ENCODE measurements around the gene RYR3.

RYR3 gene

GRCh38 chr15:33293713-33294334 is 16.9 kb upstream of the RYR3 start:
- no peaks in the 10 kb centered on the region for H3K36me3 ChIP-seq (replicated peaks; ENCODE audit: insufficient read depth, low read length)
- H3K9me2 ChIP-seq (replicated peaks; ENCODE audit: insufficient read depth, low read length), result no peaks in the 10 kb centered on the region
- no peaks in the 10 kb centered on the region for H3K9me3 ChIP-seq (replicated peaks; ENCODE audit: insufficient read depth, low read length)
- H3K4me2 ChIP-seq (ENCODE audit: low read depth, low read length), result no peak overlapping the region
- H3K9ac ChIP-seq (ENCODE audit: low read length), result no peak overlapping the region
- no peaks in the 10 kb centered on the region for H3K79me2 ChIP-seq (ENCODE audit: low read length)
- no peak for DNase-seq
- TF ChIP-seq EZH2 (optimal IDR thresholded peaks at IDR 0.05; ENCODE audit: low read depth, low read length) (no peak), EZH2phosphoT487 (IDR thresholded peaks at IDR 0.05; ENCODE audit: low read length) (no peak), CTCF (IDR thresholded peaks at IDR 0.05; ENCODE audit: low read length) (no peak)
- no peaks in the 10 kb centered on the region for H4K20me1 ChIP-seq (ENCODE audit: insufficient read depth, low read length)
- H3K4me1 ChIP-seq (ENCODE audit: low read length), result no peaks in the 10 kb centered on the region
- H3K27ac ChIP-seq (ENCODE audit: low read length), result no peak overlapping the region
- no peaks in the 10 kb centered on the region for H3F3A ChIP-seq (ENCODE audit: insufficient read depth, low read length)
- H3K4me3 ChIP-seq (ENCODE audit: low read length), result no peak overlapping the region
- H2AFZ ChIP-seq (ENCODE audit: low read length), result no peak overlapping the region
- no peaks in the 10 kb centered on the region for H3K27me3 ChIP-seq (replicated peaks; ENCODE audit: insufficient read depth, low read length)

- no peak for DNase-seq
- H3K4me1 ChIP-seq (ENCODE audit: low read length), result no peaks in the 10 kb centered on the region
- no peaks in the 10 kb centered on the region for H4K20me1 ChIP-seq (ENCODE audit: insufficient read depth, low read length)
- H3K36me3 ChIP-seq (replicated peaks; ENCODE audit: insufficient read depth, low read length), result no peaks in the 10 kb centered on the region
- no peak for TF ChIP-seq EZH2phosphoT487 (IDR thresholded peaks at IDR 0.05; ENCODE audit: low read length)
- no peak for TF ChIP-seq CTCF (IDR thresholded peaks at IDR 0.05; ENCODE audit: low read length)
- no peak for TF ChIP-seq EZH2 (optimal IDR thresholded peaks at IDR 0.05; ENCODE audit: low read depth, low read length)
- no peaks in the 10 kb centered on the region for H3F3A ChIP-seq (ENCODE audit: insufficient read depth, low read length)
- no peak overlapping the region for H3K9ac ChIP-seq (ENCODE audit: low read length)
- H3K4me2 ChIP-seq (ENCODE audit: low read depth, low read length), result no peak overlapping the region
- no peaks in the 10 kb centered on the region for H3K9me3 ChIP-seq (replicated peaks; ENCODE audit: insufficient read depth, low read length)
- H3K27me3 ChIP-seq (replicated peaks; ENCODE audit: insufficient read depth, low read length), result no peaks in the 10 kb centered on the region
- no peak overlapping the region for H2AFZ ChIP-seq (ENCODE audit: low read length)
- H3K79me2 ChIP-seq (ENCODE audit: low read length), result no peaks in the 10 kb centered on the region
- H3K4me3 ChIP-seq (ENCODE audit: low read length), result no peak overlapping the region
- no peaks in the 10 kb centered on the region for H3K9me2 ChIP-seq (replicated peaks; ENCODE audit: insufficient read depth, low read length)
- no peak overlapping the region for H3K27ac ChIP-seq (ENCODE audit: low read length)
These were observed 14.7 kb upstream of the RYR3 start for GRCh38 chr15:33296050-33296449.

- no peaks in the 10 kb centered on the region for H3K27me3 ChIP-seq (replicated peaks; ENCODE audit: insufficient read depth, low read length)
- no peaks in the 10 kb centered on the region for H4K20me1 ChIP-seq (ENCODE audit: insufficient read depth, low read length)
- H2AFZ ChIP-seq (ENCODE audit: low read length), result no peak overlapping the region
- no peak overlapping the region for H3K4me2 ChIP-seq (ENCODE audit: low read depth, low read length)
- H3K9me2 ChIP-seq (replicated peaks; ENCODE audit: insufficient read depth, low read length), result no peaks in the 10 kb centered on the region
- H3K9ac ChIP-seq (ENCODE audit: low read length), result no peak overlapping the region
- H3K79me2 ChIP-seq (ENCODE audit: low read length), result no peaks in the 10 kb centered on the region
- H3K36me3 ChIP-seq (replicated peaks; ENCODE audit: insufficient read depth, low read length), result no peaks in the 10 kb centered on the region
- no peaks in the 10 kb centered on the region for H3F3A ChIP-seq (ENCODE audit: insufficient read depth, low read length)
- no peak overlapping the region for H3K27ac ChIP-seq (ENCODE audit: low read length)
- no peaks in the 10 kb centered on the region for H3K9me3 ChIP-seq (replicated peaks; ENCODE audit: insufficient read depth, low read length)
- DNase-seq, result no peak
- no peak for TF ChIP-seq EZH2 (optimal IDR thresholded peaks at IDR 0.05; ENCODE audit: low read depth, low read length)
- TF ChIP-seq EZH2phosphoT487 (IDR thresholded peaks at IDR 0.05; ENCODE audit: low read length), result no peak
- TF ChIP-seq CTCF (IDR thresholded peaks at IDR 0.05; ENCODE audit: low read length), result no peak
- no peak overlapping the region for H3K4me3 ChIP-seq (ENCODE audit: low read length)
- H3K4me1 ChIP-seq (ENCODE audit: low read length), result no peaks in the 10 kb centered on the region
These were observed 13.9 kb upstream of the RYR3 start for GRCh38 chr15:33296856-33297255.
